Stimulated activated CD8-positive, alpha-beta memory T cell treated with anti-CD3 and anti-CD28 coated beads, Interleukin-15, amount 100 ng/mL, for 4 hours (primary cell): ENCODE data around the gene VSTM2B.
"Not testable (repeated sequence)": the region's sequence is repeated elsewhere in the genome, so short reads cannot be mapped to it uniquely, and the experiment has no call there.

ENCODE experiments used
- DNase-seq, 2 donors: peaks; one replicate each; pipeline ENCODE4 v3.0.0-alpha.2; 2020; ENCODE audit warnings: low read depth in 2 of 2

Gene VSTM2B

DNA sequence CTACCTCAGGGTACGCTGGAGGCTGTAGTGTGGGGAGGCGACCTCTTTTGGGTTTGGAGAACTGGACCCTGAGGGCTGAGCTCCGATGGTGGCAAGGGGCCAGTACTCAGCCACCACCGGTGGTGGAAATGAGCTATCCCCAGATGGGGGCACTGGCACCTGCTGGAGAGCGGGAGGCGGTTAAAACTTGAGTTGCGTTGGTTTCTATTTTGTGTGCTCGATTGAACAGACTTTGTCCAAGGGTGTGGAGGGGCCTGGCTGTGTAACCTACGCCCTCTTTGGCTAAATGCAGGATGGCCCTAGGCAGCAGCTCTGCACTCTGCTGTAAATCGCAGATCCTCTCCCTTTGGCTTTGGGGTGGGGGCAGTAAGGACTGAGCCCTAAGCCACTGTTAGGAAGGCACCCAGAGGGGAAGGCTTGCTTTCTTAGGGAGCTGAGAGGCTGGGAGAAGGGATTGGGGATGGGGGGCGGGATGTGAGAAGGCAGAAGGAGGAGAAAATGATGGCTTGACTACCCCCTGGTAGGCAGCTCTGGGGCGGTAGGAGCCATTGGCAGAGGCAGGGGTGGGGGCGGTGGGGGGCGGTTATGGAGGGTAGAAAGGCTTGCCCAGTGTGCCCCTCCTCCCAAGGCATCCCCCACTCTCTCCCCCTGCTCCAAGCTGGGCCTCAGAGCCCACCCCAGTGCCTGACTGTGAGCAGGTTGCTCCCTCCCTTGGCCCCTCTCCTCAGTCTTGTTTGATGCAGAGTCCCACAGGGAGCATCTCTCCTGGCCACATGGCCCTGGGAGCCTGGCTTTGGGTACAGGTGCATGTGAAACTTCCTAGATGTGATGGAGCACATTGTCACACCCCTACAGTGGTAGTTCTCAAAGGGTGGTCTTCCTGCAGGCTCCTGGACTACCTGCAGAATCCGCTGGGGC, 5.0 kb downstream of the VSTM2B start:
- DNase-seq: no peak

- DNase-seq: no peak
These were observed 5.7 kb downstream of the VSTM2B start for GRCh38 chr19:29531458-29532025.

DNA sequence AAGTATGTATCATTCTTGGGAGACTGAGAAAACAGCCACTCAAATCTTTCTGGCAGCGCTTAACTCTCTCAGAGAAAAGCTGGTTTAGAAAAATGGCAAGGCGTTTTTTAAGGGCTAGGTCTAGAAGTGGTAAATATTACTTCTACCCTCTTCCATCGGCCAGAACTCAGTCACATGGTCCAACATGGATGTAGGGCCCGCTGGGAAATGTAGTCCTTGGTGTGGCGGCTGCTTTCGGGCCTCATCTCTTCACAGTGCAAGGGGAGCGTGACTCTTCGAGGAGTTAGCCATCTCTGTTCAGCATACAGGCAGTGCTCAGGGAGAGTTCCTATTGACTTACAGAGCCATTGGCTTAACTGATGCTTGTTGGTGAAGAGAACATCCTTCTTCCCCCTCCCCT, 6.3 kb downstream of the VSTM2B start:
- no peak for DNase-seq

DNA sequence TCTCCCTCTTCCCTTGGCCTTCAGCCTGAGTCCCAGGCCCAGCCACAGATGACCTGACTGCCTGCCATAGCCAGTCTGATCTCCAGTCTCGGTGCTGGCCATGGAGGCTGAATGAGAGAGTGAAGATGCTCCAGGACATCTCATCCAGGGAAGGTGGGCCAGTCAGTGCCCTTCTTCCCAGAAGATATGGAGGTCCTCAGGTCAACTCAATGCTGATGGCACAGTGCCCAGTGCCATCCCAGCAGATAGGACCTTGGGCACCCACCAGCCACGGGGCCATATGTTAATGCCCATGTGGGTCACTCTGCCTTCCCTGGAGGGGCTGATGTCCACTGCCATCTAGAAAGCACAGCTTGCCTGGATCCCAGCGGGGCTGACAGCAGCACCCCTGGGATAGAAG, 7.2 kb downstream of the VSTM2B start:
- DNase-seq: no peak

- no peak for DNase-seq
These were observed 8.1 kb downstream of the VSTM2B start for GRCh38 chr19:29533578-29534544.

DNA sequence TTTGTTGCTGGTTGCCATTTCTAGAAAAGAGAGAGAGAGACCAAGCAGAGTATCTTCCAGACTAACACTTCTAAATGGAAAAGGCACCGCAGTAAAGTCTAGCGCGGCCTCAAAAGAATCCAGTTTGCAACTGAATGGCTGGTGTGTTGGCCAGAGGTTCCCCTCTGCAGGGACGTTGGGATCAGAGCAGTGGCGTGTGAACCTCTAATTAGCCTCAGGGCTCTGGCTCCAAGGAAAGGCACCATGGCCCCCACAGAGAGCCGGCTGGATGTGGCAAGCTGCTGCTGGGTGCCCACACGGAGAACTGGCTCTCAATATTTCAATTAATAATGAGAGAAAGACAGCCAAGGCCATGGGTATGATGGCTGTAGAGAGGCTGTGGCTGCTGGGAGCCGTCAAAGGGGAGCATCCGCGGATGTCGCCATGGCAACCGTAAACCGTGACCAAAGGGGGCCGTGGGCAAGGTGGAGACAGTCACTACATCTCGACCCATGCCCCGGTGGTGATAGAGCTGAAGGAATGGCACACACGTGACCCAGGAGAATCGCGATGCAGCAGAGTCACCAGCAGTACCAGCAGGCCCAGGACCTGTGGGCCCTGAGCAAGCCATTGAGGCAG, 9.5 kb downstream of the VSTM2B start:
- no peak for DNase-seq

- no peak for DNase-seq
These were observed 10.3 kb downstream of the VSTM2B start for GRCh38 chr19:29535984-29536508.

- DNase-seq: no peak
These were observed 11.4 kb downstream of the VSTM2B start for GRCh38 chr19:29537181-29537580.

DNA sequence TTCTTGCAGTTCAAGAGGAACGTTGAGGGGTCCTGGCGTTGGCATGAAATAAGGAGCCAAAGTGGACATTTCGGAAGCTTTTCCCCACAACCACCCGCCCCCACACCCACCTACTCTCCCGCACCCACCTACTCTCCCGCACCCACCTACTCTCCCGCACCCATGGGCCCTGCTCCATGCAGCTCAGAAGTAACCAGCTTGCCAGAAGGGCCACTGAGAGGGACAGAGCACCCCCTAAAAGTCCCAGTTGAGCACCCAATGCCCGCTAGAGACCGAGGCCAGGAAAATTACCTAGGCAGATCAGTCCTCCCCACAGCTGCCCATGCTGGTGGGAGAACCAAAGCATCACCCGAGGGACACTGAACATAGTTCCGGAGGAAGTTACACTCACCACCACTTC, 11.8 kb downstream of the VSTM2B start:
- DNase-seq: no peak

GRCh38 chr19:29538146-29538545, 12.4 kb downstream of the VSTM2B start:
- DNase-seq: no peak

DNA sequence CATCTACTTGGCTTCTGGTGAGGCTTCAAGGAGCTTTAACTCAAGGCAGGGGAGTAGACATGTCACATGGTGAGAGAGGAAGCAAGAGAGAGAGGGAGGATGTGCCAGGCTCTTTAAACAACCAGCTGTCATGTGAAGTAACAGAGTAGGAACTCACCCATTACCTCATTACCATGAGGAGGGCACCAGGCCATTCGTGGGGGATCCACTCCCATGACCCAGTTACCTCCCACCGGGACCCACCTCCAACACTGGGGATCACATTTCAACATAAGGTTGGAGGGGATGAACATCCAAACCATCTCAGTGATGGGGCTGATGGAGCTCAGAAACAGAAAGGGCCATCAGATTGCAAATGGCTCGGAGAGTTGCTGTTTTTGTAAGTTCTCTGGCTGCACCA, 12.9 kb downstream of the VSTM2B start:
- no peak for DNase-seq

DNA sequence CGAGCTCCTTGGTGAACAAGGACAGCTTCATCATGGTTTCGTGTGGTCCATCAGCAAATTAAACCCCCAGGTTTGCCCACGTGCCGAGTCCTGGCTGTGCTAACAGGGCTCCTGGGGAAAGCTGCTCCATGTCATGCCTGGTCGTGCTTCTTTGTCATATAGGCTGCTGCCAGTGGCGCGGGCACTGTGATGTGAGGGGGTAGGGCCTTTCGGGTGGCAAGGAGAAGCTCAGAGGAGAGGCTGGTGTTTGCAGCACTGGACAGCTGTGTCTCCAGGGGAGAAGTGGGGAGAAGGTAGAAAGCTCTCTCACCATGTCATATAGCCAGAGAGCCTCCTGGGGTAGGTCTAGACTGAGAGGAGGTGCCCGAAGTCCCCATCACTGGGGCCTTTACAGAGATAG, 13.3 kb downstream of the VSTM2B start:
- DNase-seq: no peak

GRCh38 chr19:29539670-29540069, 13.9 kb downstream of the VSTM2B start:
- DNase-seq: no peak

DNA sequence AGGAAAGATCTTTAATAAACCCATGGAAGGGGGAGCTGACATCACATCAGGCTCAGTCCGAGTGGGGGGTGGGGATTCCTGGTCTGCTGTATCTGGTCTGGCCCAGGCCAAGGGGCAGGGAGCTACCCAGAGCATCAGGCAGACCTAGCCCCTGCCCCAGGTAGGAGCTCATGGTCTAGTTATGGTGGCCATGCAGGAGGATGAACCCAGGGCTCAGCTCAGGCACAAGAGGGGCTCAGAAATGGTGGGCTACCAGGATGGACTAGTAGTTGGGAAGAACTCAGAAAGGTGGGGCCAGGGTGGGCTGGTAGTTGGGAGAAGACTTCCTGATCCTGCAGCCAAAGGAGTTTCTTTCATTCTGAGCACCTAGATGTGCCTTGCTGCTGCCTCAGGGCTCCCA, 14.3 kb downstream of the VSTM2B start:
- DNase-seq: no peak

DNA sequence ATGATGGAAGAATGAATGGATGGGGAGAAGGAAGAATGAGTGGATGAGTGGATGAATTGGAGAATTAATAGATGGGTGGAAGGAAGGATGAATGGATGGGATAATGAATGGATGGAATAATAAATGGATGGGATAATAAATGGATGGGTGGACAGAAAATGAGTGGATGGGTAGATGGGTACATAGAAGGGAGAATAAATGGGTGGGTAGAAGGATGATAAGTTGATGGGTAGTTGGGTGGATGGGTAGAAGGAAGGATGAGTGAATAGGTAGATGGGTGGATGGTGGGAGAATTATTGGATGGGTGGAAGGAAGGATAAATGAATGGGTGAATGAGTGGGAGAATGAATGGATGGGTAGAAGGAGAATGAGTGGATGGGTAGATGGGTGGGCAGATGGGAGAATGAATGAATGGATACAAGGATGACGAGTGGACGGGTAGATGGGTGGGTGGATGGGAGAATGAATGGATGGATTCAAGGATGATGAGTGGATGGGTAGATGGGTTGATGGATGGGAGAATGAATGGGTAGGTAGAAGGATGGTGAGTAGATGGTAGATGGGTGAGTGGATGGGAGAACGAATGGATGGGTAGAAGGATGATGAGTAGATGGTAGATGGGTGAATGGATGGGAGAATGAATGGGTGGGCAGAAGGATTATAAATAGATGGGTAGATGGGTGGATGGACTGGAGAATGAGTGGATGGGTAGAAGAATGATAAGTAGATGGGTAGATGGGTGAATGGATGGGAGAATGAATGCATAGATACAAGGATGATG, 15.9 kb downstream of the VSTM2B start:
- no peak for DNase-seq

DNA sequence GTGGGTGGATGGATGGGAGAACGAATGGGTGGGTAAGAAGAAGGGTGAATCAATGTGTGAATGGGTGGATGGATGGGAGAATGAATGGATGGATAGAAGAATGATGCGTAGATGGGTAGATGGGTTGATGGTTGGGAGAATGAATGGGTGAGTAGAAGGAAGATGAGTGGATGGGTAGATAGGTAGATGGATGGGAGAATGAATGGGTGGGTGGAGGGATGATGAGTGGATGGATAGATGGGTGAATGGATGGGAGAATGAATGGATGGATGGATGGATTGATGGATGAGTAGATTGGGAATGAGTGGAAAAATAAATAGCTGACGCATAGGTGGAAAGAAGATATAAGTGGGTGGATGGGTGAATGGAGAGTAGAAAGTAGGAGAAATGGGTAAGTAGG, 16.5 kb downstream of the VSTM2B start:
- no peak for DNase-seq

- no peak for DNase-seq
These were observed 17.0 kb downstream of the VSTM2B start for GRCh38 chr19:29542776-29543175.

DNA sequence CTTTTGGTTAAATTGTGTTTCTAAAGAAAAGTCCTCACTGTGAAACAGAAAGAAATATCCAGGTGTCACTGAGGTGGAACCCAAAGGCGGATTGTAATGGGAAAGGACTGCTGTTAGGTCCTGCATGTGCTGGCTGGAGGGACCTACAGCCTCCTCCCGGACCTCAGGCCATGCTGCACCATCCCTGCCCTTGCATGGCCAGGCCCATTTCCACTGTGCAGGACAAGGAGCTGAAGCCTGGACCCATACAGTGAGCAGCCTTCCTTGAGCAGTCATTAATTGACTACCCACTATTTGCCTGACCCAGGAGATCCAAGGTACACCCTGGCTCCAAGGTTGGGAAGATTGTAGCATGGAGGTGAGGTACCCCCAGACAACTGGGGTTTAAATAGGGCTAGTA, 17.6 kb downstream of the VSTM2B start:
- no peak for DNase-seq

- DNase-seq: no peak
These were observed 19.0 kb downstream of the VSTM2B start for GRCh38 chr19:29544656-29545360.

DNA sequence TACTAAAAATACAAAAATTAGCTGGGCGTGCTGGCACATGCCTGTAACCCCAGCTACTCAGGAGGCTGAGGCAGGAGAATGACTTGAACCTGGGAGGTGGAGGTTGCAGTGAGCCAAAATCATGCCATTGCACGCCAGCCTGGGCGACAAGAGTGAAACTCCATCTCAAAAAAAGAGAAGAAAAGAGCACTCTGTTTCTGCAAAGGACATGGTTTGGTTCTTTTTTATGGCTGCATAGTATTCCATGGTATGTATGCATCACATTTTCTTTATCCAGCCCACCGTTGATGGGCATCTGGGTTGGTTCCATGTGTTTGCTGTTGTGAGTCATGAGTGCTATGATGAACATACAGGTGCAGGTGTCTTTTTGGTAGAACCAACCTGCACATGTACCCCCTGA, 19.7 kb downstream of the VSTM2B start:
- not testable (repeated sequence) for DNase-seq
